OCI-LY7 (cell line): ENCODE results near the gene RXFP2. TPM values are rescaled to one million over a fixed set of nuclear protein-coding genes. Genes with fewer than 3 reads are reported as not detected.

ENCODE experiments used
- BruUV-seq: library from RNA; stranded (reverse); fragments of 400-500 nt; replicated peaks from 2 replicates; lab custom pipeline; 2021; lab: Mats Ljungman, UMichigan
- CTCF ChIA-PET: fragments of 300-600 bp; sonication (Branson Sonifier 250); formaldehyde crosslinking; loops from one replicate; lab custom pipeline; 2022; ENCODE audit warnings: antibody characterized with exemption; ENCODE audit not compliant: unreplicated experiment; lab: Charles Lee
- POLR2A ChIA-PET: fragments of 300-600 bp; sonication (Branson Sonifier 250); formaldehyde crosslinking; loops from one replicate; lab custom pipeline; 2022; ENCODE audit warnings: antibody characterized with exemption; lab: Charles Lee
- DNase-seq: peaks from one replicate; pipeline ENCODE4 v3.0.0-alpha.2; 2015; ENCODE audit warnings: low spot score
- H2AFZ ChIP-seq: fragments of 200-600 bp; sonication (generic), shearing (Covaris generic); 2 replicates; pipeline ENCODE4 v1.6.1; 2014; ENCODE audit warnings: mild to moderate bottlenecking, antibody characterized with exemption, low read length, moderate library complexity
- H3K27ac ChIP-seq: fragments of 200-600 bp; sonication (generic); 2 replicates; pipeline ENCODE4 v1.5.1; 2014; ENCODE audit warnings: mixed run types, low read depth, mild to moderate bottlenecking, moderate library complexity, low read length, inconsistent platforms; ENCODE audit not compliant: poor library complexity, severe bottlenecking
- H3K36me3 ChIP-seq: fragments of 200-600 bp; sonication (generic); 2 replicates; pipeline ENCODE4 v1.6.1; 2014; ENCODE audit warnings: mild to moderate bottlenecking, antibody characterized with exemption, low read length, moderate library complexity, mixed read lengths; ENCODE audit not compliant: insufficient read depth
- H3K4me1 ChIP-seq: fragments of 200-600 bp; sonication (generic); 2 replicates; pipeline ENCODE4 v1.5.1; 2014; ENCODE audit warnings: mild to moderate bottlenecking, low read length; ENCODE audit not compliant: insufficient read depth, poor library complexity, severe bottlenecking
- H3K4me2 ChIP-seq: fragments of 200-600 bp; sonication (generic); 2 replicates; pipeline ENCODE4 v1.6.1; 2014; ENCODE audit warnings: mild to moderate bottlenecking, low read length
- H3K4me3 ChIP-seq: fragments of 200-600 bp; sonication (generic); 2 replicates; pipeline ENCODE4 v1.5.1; 2014; ENCODE audit warnings: mild to moderate bottlenecking, low read depth, low read length; ENCODE audit not compliant: poor library complexity, severe bottlenecking
- H3K79me2 ChIP-seq: fragments of 200-600 bp; sonication (generic); 2 replicates; pipeline ENCODE4 v1.6.1; 2016; ENCODE audit warnings: low read depth, mild to moderate bottlenecking, low read length, moderate library complexity, mixed read lengths; ENCODE audit not compliant: insufficient read depth
- H3K9me2 ChIP-seq: fragments of 200-600 bp; sonication (generic); 2 replicates; pipeline ENCODE4 v1.6.1; 2016; ENCODE audit warnings: mild to moderate bottlenecking, low read length, mixed read lengths; ENCODE audit not compliant: insufficient read depth
- H3K9me3 ChIP-seq: fragments of 200-600 bp; sonication (generic); 2 replicates; pipeline ENCODE4 v1.6.1; 2014; ENCODE audit warnings: mild to moderate bottlenecking, mixed run types, low read length, mixed read lengths
- H4K20me1 ChIP-seq: fragments of 200-600 bp; sonication (generic); 2 replicates; pipeline ENCODE4 v1.6.1; 2014; ENCODE audit warnings: mild to moderate bottlenecking, antibody characterized with exemption, low read length, moderate library complexity, mixed read lengths; ENCODE audit not compliant: insufficient read depth
- CTCF ChIP-seq: fragments of 200-600 bp; sonication (generic); conservative IDR thresholded peaks from 2 replicates; pipeline ENCODE4 v1.5.1; 2014; ENCODE audit warnings: mild to moderate bottlenecking, antibody characterized with exemption, low read length, moderate library complexity, mixed read lengths
- EZH2phosphoT487 ChIP-seq: fragments of 200-600 bp; sonication (generic); IDR thresholded peaks from 2 replicates; pipeline ENCODE4 v1.6.1; 2018; ENCODE audit warnings: low read depth, borderline replicate concordance, mild to moderate bottlenecking, mixed run types, antibody characterized with exemption, low read length, moderate library complexity, mixed read lengths
- intact Hi-C: fragments of 100-400 bp; cut with micrococcal nuclease; formaldehyde crosslinking; loops from one replicate; pipeline ENCODE4 v1.10.0; 2022; ENCODE audit not compliant: unreplicated experiment
- total RNA-seq, 2 experiments: library from RNA; depleted of rRNA in 1 of 2; stranded (reverse); fragments of >200 nt in 1 of 2; shearing (Covaris generic) in 1 of 2; gene quantifications; 2 replicates each; pipeline ENCODE4 v1.2.3, GENCODE V29; 2014 to 2022

The RXFP2 gene
- total RNA-seq, 2 experiments from 2014 or later, result not detected

GRCh38 chr13:31798189-31798588, 58.9 kb downstream of the RXFP2 start:
- ChIA-PET POLR2A (no interaction called here), CTCF (no interaction called here)
- Histone ChIP-seq H2AFZ (no peak overlapping the region), H3K9me3 (no peaks in the 10 kb centered on the region), H3K9me2 (no peaks in the 10 kb centered on the region), H3K4me2 (no peak overlapping the region), H3K4me3 (no peak overlapping the region), H3K79me2 (no peaks in the 10 kb centered on the region), H3K36me3 (no peaks in the 10 kb centered on the region), H3K4me1 (no peaks in the 10 kb centered on the region), H3K27ac (no peak overlapping the region), H4K20me1 (no peaks in the 10 kb centered on the region)
- DNase-seq, result no peak
- TF ChIP-seq EZH2phosphoT487 (no peak), CTCF (no peak)
- no TSS peak for BruUV-seq
- intact Hi-C loops, result no loop called here

- Histone ChIP-seq H3K4me1 (no peaks in the 10 kb centered on the region), H3K9me3 (no peaks in the 10 kb centered on the region), H3K4me3 (no peak overlapping the region), H4K20me1 (no peaks in the 10 kb centered on the region), H3K79me2 (no peaks in the 10 kb centered on the region), H2AFZ (no peak overlapping the region), H3K9me2 (no peaks in the 10 kb centered on the region), H3K36me3 (no peaks in the 10 kb centered on the region), H3K27ac (no peak overlapping the region), H3K4me2 (no peak overlapping the region)
- TF ChIP-seq EZH2phosphoT487, result no peak
- no peak for TF ChIP-seq CTCF
- ChIA-PET POLR2A (no interaction called here), CTCF (no interaction called here)
- intact Hi-C loops, result no loop called here
- DNase-seq, result no peak
- no TSS peak for BruUV-seq
These were observed 61.8 kb downstream of the RXFP2 start for GRCh38 chr13:31801088-31801487.

- no peak overlapping the region for H3K27ac ChIP-seq
- H3K4me2 ChIP-seq, result no peak overlapping the region
- BruUV-seq, result no TSS peak
- H2AFZ ChIP-seq, result no peak overlapping the region
- ChIA-PET POLR2A (no interaction called here), CTCF (no interaction called here)
- TF ChIP-seq EZH2phosphoT487 (no peak), CTCF (no peak)
- no peak for DNase-seq
- no peaks in the 10 kb centered on the region for H4K20me1 ChIP-seq
- no peaks in the 10 kb centered on the region for H3K9me3 ChIP-seq
- H3K79me2 ChIP-seq, result no peaks in the 10 kb centered on the region
- no peaks in the 10 kb centered on the region for H3K4me1 ChIP-seq
- no peak overlapping the region for H3K4me3 ChIP-seq
- intact Hi-C loops, result no loop called here
- H3K9me2 ChIP-seq, result no peaks in the 10 kb centered on the region
- H3K36me3 ChIP-seq, result no peaks in the 10 kb centered on the region
These were observed 64.0 kb downstream of the RXFP2 start for GRCh38 chr13:31803311-31803710.
